NCI-H748 treated with DMSO at 0.1 percent for 48 hours (cell line): ENCODE measurements around the gene CNTD1.
"Not testable (repeated sequence)": the region's sequence is repeated elsewhere in the genome, so short reads cannot be mapped to it uniquely, and the experiment has no call there.

Source experiments
- DNase-seq: peaks from one replicate; lab custom pipeline; 2025; lab: John Stamatoyannopoulos, UW

The CNTD1 gene

GRCh38 chr17:42798383-42799380 lies at the start of gene CNTD1, which contains the start of gene COA3:
CNTD1 (plus strand) TSS chr17:42798861; CDS start chr17:42799068, 207 bp downstream.
COA3 (minus strand) TSS chr17:42798704; CDS start chr17:42798681, 23 bp downstream.
- peak; percentile 57 for DNase-seq

GRCh38 chr17:42748908-42749798 lies 49.5 kb upstream of the CNTD1 start:
- no peak for DNase-seq

DNA sequence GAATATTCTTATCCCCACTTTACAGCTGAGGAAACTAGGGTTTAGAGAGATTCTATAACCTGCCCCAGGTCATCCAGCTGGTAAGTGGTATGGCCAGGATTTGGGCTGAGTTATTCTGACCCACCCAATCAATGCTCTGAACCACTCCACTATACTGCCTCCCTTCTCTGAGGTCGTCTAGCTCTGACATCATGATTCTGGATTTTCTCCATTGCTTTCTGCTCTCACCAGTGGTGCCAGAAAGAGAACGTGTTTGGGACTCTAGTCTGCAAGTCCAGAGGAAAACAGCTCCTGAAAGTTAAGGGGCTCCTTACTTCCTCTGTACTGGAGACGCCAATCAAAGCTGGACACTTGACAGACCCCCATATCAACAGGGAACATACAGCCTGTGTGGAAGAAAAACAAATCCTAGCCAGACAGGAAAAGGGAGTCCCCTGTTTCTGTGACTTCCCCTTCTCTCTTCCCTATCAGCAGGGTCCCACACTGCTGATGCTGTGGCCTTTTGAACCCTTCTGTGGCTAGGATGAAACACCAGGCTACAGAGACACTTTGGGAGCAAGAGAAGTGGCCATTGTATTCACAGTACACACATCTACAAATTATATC lies 47.8 kb upstream of the CNTD1 start:
- DNase-seq: no peak

DNA sequence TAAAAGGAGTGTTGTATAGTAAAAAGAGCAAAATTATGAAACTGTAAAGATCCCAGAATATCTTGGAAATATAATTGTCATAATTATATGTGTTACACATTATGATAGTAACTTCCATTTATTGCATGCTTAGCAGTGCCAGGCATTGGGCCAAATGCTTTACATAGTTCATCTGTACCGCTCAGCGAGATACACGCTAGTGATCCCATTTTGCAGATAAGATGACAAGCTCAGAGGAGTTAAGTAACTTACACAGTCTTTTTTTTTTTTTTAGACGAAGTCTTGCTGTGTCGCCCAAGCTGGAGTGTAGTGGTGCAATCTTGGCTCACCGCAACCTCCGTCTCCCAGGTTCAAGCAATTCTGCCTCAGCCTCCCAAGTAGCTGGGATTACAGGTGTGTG lies 47.0 kb upstream of the CNTD1 start:
- no peak for DNase-seq

DNA sequence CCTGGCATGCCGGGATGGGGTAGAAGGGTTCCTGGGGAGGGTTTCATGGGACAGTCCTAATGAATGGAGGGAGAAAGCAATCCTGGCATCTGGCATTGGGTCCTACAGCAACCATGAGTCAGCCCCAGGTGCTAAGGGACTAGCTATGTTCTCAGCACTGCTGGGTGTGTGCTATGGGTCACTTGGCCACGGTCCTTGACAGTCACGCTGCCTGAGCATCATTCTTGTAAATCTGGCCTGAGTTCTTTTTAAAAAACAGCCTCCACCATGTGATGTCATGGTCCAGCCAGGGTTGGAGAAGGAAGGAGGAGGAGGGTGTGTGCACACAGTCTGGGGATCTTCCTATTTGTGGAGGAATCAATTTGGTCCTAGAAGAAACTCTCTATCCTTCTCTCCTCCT lies 43.9 kb upstream of the CNTD1 start:
- DNase-seq: no peak

DNA sequence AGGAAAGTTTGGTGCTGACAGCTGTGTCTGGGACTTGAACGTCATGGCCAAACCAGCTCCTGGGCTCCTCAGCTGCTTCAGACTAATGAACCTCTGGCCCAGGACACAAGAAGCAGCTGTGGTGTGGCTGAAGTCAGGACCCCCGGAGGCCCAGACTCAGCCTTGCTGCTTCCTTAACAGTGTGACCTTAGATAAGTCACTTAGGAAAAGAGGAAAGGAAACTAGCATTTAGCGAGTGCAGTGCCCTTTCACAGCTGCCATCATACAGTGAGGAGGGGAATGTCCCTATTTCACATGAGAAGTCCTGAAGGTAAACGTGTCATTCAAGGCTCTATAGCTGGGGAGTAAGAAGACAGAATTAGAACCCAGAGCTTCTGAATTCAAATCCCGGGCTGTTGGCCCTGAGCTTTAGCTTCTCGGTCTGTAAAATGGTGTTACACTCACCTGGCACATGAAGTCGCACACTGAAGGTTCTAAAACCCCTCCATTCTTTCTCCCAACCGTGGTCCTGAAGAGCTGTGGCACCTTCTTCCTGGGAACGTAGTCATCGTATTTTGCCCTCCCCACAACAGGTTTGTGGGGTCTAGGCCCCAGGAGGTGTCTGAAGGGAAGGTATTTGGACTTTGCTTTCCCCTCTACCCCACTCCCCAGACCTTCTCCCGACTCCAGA lies 38.5 kb upstream of the CNTD1 start:
- no peak for DNase-seq

- no peak for DNase-seq
Measured at GRCh38 chr17:42760652-42761581, 37.7 kb upstream of the CNTD1 start, which contains the start of gene RAMP2. RAMP2 (plus strand) TSS chr17:42761227; CDS start chr17:42761262, 35 bp downstream.

DNA sequence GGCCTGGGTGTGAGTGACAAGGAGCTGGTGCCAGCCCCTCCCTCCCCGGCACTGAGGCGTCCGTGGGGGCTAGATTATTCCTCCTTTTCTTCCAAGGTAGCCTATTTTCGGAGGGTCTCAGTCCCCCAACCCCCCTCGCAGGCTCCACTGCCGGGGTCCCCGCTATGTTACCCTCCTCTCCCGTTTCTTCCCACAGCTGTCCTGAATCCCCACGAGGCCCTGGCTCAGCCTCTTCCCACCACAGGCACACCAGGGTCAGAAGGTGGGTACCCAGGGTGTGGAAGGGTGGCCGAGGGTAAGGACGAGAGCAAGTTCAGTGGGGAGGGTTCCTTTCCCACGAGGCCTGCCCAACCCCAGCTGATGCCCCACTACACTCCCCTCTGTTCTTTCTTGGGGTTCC lies 37.0 kb upstream of the CNTD1 start:
- DNase-seq: no peak

DNA sequence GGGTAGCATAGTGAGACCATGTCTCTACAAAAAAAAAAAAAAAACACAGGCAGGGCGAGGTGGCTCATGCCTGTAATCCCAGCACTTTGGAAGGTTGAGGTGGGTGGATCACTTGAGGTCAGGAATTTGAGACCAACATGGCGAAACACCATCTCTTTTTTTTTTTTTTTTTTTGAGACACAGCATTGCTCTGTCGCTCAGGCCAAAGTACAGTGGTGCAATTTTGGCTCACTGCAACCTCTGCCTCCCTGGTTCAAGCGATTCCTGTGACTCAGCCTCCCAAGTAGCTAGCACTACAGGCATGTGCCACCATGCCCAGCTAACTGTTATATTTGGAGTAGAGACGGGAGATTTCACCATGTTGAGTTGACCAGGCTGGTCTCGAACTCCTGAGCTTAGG lies 32.5 kb upstream of the CNTD1 start:
- DNase-seq: no peak

DNA sequence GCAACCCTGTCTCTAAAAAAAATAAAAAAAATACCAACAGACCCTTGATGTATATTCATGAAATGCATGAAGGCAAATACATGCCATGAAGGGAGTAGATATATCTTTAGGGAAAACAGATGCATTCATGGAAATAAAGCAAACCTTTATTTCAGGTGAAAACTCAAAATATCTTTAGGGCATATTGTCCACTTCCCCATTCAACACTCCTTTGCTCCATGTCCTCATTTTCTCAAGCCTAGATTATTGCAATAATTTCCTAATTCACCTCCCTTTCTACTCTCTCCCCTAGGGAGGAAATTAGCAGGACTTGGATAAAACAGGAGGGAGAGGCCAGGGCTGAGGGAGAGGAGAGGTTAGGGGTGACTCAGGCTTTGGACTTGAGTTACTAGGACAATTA lies 31.1 kb upstream of the CNTD1 start:
- no peak for DNase-seq

- DNase-seq: not testable (repeated sequence)
Measured at GRCh38 chr17:42768006-42768405, 30.7 kb upstream of the CNTD1 start.

GRCh38 chr17:42769964-42770363 lies 28.7 kb upstream of the CNTD1 start:
- DNase-seq: not testable (repeated sequence)

DNA sequence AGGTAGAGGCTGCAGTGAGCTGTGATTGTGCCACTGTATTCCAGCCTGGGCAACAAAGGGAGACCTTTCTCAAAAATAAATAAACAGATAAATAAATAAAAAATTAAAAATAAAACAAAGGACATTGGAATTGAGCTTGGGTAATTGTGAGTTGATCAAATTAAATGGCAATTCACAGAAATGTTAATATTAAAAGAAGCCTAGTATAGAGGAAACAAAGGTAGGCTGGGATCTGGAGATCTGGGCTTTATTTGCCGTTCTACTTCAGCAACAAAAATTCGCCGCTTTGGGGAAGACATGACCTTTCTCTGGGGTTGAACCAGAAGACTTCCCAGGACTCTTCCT lies 25.7 kb upstream of the CNTD1 start:
- no peak for DNase-seq

DNA sequence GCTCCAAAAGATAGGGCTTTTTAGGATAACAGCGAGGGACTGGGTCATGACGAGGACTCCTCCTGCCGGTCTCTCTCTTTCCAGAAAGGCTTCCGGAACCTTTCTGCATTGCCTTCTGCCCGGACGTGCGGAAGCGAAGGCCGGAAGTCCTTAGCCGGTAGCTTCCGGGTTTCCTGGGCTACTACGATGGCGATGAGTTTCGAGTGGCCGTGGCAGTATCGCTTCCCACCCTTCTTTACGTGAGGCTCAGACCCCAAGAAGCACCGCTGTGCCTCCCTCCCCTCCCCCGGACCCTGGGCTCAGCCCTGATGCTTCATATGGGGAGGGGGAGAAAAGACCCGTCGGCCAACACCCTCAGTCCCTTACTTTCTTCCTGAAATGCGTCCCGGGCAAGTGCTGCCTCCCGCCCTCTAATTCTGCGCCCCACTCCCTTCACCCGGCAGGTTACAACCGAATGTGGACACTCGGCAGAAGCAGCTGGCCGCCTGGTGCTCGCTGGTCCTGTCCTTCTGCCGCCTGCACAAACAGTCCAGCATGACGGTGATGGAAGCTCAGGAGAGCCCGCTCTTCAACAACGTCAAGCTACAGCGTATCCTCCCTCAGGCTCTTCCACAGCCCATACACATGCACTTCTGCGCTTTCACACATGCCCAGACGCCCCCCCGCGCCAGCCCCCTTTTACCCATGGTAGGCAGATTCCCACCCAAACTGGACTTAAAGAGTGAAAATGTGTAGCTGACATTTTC lies 25.2 kb upstream of the CNTD1 start, which contains the start of gene VPS25:
Gene VPS25 (plus strand): TSS at position 160 of the 746 bp plus-strand sequence. CDS start 27 bp downstream, at position 187.
- DNase-seq: peak; percentile 30

GRCh38 chr17:42774066-42774745 lies 24.5 kb upstream of the CNTD1 start:
- DNase-seq: no peak

DNA sequence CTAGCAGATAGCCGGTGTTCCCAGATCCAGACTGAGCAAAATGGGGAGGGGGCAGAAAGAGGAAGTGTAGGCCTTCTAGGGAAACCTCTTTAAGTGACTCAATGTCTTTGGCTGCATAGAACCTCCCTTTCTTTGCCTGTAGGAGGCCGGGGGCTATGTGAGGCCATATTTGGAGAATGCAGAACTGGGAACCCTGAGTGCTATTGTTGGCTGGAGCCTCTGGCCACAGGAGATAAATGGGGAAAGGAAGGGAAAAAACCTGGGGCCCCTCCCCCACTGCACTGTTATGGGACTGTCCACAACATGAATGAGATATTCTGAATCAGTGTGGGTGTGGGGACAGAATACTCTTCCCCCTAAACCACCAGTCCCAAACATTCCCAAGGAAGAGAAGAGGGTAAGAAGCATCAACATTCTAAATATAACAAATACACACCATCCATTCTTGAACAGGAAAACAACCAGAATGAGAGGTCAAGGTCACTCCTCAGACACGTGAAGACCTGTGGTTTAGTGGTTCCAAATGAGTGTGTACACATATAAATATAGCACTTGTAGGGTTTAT lies 23.0 kb upstream of the CNTD1 start:
- no peak for DNase-seq

DNA sequence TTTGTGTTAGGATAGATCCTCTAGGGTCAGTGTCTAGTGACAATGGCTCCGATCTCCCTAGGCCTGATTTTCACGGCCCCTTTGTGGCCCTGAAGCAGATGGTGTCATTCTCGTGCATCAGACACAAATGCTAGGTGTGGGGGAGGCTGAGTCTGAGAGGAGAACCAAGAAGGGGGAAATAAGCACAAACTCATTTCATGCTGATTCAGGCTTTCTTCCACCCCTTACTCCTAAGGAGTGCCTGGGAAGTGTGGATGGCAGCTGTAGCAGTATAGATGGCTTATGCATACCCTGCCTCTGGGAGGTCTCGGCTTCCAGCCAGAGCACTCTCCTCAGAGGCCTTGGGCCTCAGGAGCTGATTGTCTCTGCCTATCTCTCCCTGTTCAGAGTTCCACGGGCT lies 20.1 kb upstream of the CNTD1 start:
- no peak for DNase-seq

DNA sequence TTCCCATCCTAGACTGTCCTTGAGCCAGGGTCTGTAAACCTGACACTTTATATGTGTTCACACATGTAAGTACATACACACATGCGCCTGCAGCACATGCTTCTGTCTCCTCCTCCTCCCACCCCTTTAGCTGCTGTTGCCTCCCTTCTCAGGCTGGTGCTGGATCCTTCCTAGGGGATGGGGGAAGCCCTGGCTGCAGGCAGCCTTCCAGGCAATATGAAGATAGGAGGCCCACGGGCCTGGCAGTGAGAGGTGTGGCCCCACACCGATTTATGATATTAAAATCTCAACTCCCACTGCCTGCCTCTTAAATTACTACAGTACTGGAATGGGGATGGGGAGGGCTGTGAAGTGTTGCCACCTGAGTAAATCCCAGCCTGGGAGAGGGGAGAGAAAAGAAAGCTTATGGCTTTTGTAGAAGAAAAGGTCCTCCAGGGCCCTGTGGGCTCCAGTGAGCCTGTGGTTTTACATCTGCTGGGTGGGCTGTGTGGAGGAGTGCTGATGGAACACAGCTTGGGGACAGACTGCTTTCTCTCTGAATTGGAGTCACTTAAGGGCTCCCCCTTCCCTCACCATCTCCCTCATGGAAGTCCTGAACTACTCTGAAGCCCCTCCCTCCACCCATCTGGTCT lies 19.2 kb upstream of the CNTD1 start:
- no peak for DNase-seq
